HEK293 (cell line): Measurements from ENCODE around the gene RUFY1.
"Not testable (repeated sequence)": the region's sequence is repeated elsewhere in the genome, so short reads cannot be mapped to it uniquely, and the experiment has no call there.

Experiments
- CTCF ChIA-PET: fragments of 350-600 bp; formaldehyde crosslinking; extraction: SDS; loops from one replicate; lab custom pipeline; 2021; ENCODE audit warnings: antibody characterized with exemption; lab: Yijun Ruan, JAX
- POLR2A ChIA-PET: fragments of 300-600 bp; formaldehyde crosslinking; extraction: SDS; loops from one replicate; lab custom pipeline; 2020; ENCODE audit warnings: antibody characterized with exemption, inconsistent platforms; lab: Yijun Ruan, JAX
- H3K27ac ChIP-seq: fragments of 200-500 bp; sonication (Bioruptor generic); 2 replicates; pipeline ENCODE4 v1.5.1; 2014; ENCODE audit warnings: low read depth, low read length, control low read depth, inconsistent platforms; ENCODE audit errors: extremely low read depth
- H3K36me3 ChIP-seq, 2 experiments: fragments of 200-500 bp in 1 of 2; sonication (Bioruptor generic) in 1 of 2; 1 replicate in 1 of 2; 2 replicates in 1 of 2; pipeline ENCODE4 v1.5.1; 2014 to 2017; ENCODE audit warnings: inconsistent platforms in 2 of 2, low read length in 2 of 2; ENCODE audit not compliant: control insufficient read depth in 2 of 2, insufficient read depth in 1 of 2
- H3K4me1 ChIP-seq: fragments of 200-500 bp; sonication (Bioruptor generic); 2 replicates; pipeline ENCODE4 v1.5.1; 2014; ENCODE audit warnings: mild to moderate bottlenecking, low read length, inconsistent platforms; ENCODE audit not compliant: control insufficient read depth, insufficient read depth
- H3K4me3 ChIP-seq: 2 replicates; pipeline ENCODE4 v1.5.1; 2011; ENCODE audit warnings: low read depth, mild to moderate bottlenecking, control low read depth, low read length, moderate library complexity
- H3K9me3 ChIP-seq: fragments of 200-500 bp; sonication (Bioruptor generic); 2 replicates; pipeline ENCODE4 v1.5.1; 2014; ENCODE audit warnings: low read depth, low read length, inconsistent platforms; ENCODE audit not compliant: control insufficient read depth, insufficient read depth
- GFI1B ChIP-seq: fragments of 450-650 bp; formaldehyde crosslinking; IDR thresholded peaks from 2 replicates; pipeline ENCODE4 v1.5.1; 2016; ENCODE audit warnings: missing biosample characterization, missing genetic modification characterization
- KLF16 ChIP-seq: fragments of 450-650 bp; formaldehyde crosslinking; IDR thresholded peaks from 2 replicates; pipeline ENCODE4 v1.5.1; 2017; ENCODE audit warnings: missing biosample characterization, missing genetic modification characterization
- MZF1 ChIP-seq: fragments of 450-650 bp; formaldehyde crosslinking; IDR thresholded peaks from 2 replicates; pipeline ENCODE4 v1.5.1; 2017; ENCODE audit warnings: missing biosample characterization, missing genetic modification characterization, borderline replicate concordance
- SCRT1 ChIP-seq: fragments of 450-650 bp; formaldehyde crosslinking; IDR thresholded peaks from 2 replicates; pipeline ENCODE4 v1.5.1; 2016; ENCODE audit warnings: missing biosample characterization, missing genetic modification characterization, borderline replicate concordance
- SCRT2 ChIP-seq: fragments of 450-650 bp; formaldehyde crosslinking; IDR thresholded peaks from 2 replicates; pipeline ENCODE4 v1.5.1; 2016; ENCODE audit warnings: missing biosample characterization, missing genetic modification characterization
- ZNF184 ChIP-seq: fragments of 450-650 bp; IDR thresholded peaks from 2 replicates; pipeline ENCODE4 v1.5.1; 2018; ENCODE audit warnings: missing biosample characterization, mild to moderate bottlenecking, missing genetic modification characterization
- ZNF341 ChIP-seq: fragments of 450-650 bp; formaldehyde crosslinking; IDR thresholded peaks from 2 replicates; pipeline ENCODE4; 2016; ENCODE audit warnings: low read depth, missing biosample characterization, missing genetic modification characterization
- ZNF394 ChIP-seq: fragments of 450-650 bp; formaldehyde crosslinking; IDR thresholded peaks from 2 replicates; pipeline ENCODE4 v1.5.1; 2016; ENCODE audit warnings: missing biosample characterization, missing genetic modification characterization, mild to moderate bottlenecking, moderate library complexity, borderline replicate concordance
- ZNF561 ChIP-seq: fragments of 450-650 bp; IDR thresholded peaks from 2 replicates; pipeline ENCODE4 v1.5.1; 2018; ENCODE audit warnings: missing biosample characterization, missing genetic modification characterization, borderline replicate concordance
- ZNF670 ChIP-seq: fragments of 450-650 bp; formaldehyde crosslinking; IDR thresholded peaks from 2 replicates; pipeline ENCODE4 v1.5.1; 2016; ENCODE audit warnings: missing biosample characterization, missing genetic modification characterization, low read depth
- TF ChIP-seq, protein P1 (sequence below): fragments of 450-650 bp; formaldehyde crosslinking; IDR thresholded peaks from 2 replicates; pipeline ENCODE4 v1.5.0; 2017; ENCODE audit warnings: missing biosample characterization, missing genetic modification characterization, borderline replicate concordance
- TF ChIP-seq, protein P2 (sequence below): fragments of 450-650 bp; formaldehyde crosslinking; IDR thresholded peaks from 2 replicates; pipeline ENCODE4 v1.5.1; 2016; ENCODE audit warnings: missing biosample characterization, missing genetic modification characterization
- TF ChIP-seq, protein P3 (sequence below): fragments of 450-650 bp; formaldehyde crosslinking; IDR thresholded peaks from 2 replicates; pipeline ENCODE4 v1.5.1; 2016; ENCODE audit warnings: missing biosample characterization, missing genetic modification characterization
- TF ChIP-seq, protein P4 (sequence below): fragments of 450-650 bp; formaldehyde crosslinking; IDR thresholded peaks from 2 replicates; pipeline ENCODE4 v1.5.1; 2016; ENCODE audit warnings: missing biosample characterization, missing genetic modification characterization, low read depth

The RUFY1 gene

DNA sequence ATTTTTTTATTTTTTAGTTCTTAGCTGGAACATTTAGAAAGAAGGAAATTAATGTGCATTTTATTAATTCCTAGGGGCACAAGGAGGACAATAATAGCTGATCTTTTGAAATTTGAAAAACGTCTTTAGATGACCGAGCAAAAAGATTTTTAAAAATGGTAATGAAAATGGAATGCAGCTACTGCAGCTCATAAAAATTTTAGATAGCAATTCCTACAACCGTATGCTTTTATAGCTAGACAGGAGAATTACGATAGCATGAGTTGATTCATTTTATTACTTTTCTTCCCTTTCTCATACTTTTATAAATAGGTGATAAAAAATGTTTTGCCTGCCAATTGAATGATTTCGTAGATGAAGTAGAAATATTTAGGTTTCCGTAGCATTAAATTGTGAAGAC lies 13.7 kb upstream of the RUFY1 start:
- POLR2A ChIA-PET: interaction anchor here (0.7 kb wide), 1 partner anchor 601 kb away, joined by 4 read pairs; no protein-coding TSS in a partner anchor
- Histone ChIP-seq H3K36me3 (no peaks in the 10 kb centered on the region), H3K4me3 (no peak overlapping the region), H3K4me1 (peaks cover 5% of the 10 kb centered on the region), H3K9me3 (no peaks in the 10 kb centered on the region), H3K27ac (no peak overlapping the region)
- CTCF ChIA-PET: interaction anchor here (0.6 to 0.7 kb wide), 3 partner anchors 23 to 987 kb away, joined by 3 read pairs; no protein-coding TSS in a partner anchor
- TF ChIP-seq, protein P1, sequence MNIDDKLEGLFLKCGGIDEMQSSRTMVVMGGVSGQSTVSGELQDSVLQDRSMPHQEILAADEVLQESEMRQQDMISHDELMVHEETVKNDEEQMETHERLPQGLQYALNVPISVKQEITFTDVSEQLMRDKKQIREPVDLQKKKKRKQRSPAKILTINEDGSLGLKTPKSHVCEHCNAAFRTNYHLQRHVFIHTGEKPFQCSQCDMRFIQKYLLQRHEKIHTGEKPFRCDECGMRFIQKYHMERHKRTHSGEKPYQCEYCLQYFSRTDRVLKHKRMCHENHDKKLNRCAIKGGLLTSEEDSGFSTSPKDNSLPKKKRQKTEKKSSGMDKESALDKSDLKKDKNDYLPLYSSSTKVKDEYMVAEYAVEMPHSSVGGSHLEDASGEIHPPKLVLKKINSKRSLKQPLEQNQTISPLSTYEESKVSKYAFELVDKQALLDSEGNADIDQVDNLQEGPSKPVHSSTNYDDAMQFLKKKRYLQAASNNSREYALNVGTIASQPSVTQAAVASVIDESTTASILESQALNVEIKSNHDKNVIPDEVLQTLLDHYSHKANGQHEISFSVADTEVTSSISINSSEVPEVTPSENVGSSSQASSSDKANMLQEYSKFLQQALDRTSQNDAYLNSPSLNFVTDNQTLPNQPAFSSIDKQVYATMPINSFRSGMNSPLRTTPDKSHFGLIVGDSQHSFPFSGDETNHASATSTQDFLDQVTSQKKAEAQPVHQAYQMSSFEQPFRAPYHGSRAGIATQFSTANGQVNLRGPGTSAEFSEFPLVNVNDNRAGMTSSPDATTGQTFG (tag by site-specific recombination): no peak
- TF ChIP-seq ZNF670 (tag by site-specific recombination) (no peak), MZF1 (tag by site-specific recombination) (no peak), ZNF341 (tag by site-specific recombination) (no peak), ZNF561 (tag by site-specific recombination) (no peak)
- TF ChIP-seq, protein P2, sequence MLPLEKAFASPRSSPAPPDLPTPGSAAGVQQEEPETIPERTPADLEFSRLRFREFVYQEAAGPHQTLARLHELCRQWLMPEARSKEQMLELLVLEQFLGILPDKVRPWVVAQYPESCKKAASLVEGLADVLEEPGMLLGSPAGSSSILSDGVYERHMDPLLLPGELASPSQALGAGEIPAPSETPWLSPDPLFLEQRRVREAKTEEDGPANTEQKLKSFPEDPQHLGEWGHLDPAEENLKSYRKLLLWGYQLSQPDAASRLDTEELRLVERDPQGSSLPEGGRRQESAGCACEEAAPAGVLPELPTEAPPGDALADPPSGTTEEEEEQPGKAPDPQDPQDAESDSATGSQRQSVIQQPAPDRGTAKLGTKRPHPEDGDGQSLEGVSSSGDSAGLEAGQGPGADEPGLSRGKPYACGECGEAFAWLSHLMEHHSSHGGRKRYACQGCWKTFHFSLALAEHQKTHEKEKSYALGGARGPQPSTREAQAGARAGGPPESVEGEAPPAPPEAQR (tag by site-specific recombination): no peak
- TF ChIP-seq, all 188 proteins: peak for 0

DNA sequence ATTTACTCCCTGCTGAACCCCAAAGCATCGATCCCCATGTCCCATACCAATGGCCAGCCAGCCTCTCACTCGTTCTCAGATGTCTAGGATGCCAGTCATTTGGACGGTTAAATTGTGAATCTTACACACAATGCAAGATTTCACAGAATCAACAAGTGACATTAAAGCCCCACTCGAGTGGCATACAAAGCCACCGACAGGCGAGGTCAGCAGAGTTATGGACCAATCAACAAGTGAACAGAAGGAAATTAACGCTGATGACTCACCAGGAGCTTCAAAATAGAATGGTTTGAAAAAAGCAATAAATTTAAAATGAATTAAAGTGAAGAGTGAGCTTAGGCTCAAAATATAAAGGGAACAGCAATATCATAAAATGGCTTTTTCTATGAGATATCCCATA lies 8.2 kb upstream of the RUFY1 start:
- peak; percentile 66 for TF ChIP-seq SCRT1 (tag by site-specific recombination)
- TF ChIP-seq, protein P3, sequence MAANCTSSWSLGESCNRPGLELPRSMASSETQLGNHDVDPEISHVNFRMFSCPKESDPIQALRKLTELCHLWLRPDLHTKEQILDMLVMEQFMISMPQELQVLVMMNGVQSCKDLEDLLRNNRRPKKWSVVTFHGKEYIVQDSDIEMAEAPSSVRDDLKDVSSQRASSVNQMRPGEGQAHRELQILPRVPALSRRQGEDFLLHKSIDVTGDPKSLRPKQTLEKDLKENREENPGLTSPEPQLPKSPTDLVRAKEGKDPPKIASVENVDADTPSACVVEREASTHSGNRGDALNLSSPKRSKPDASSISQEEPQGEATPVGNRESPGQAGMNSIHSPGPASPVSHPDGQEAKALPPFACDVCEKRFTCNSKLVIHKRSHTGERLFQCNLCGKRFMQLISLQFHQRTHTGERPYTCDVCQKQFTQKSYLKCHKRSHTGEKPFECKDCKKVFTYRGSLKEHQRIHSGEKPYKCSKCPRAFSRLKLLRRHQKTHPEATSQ: no peak
- TF ChIP-seq SCRT2 (tag by site-specific recombination): peak; percentile 96
- 0 out of 2 replicates have a peak, but pooled peaks have one; percentile 8 for TF ChIP-seq ZNF184 (tag by site-specific recombination)
- TF ChIP-seq, all 188 proteins: peak for 3

DNA sequence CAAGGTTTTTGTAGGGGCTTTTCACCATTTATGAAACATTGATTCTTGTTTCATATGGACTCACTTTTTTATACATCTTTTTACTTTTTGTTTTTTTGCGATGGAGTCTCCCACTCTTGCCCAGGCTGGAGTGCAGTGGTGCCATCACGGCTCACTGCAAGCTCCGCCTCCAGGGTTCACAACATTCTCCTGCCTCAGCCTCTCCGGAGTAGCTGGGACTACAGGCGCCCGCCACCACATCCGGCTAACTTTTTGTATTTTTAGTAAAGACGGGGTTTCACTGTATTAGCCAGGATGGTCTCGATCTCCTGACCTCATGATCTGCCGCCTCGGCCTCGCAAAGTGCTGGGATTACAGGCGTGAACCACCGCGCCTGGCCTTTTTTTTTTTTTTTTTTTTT lies 7.1 kb upstream of the RUFY1 start:
- H3K36me3 ChIP-seq, H3K4me3 ChIP-seq, POLR2A ChIA-PET, H3K27ac ChIP-seq, H3K9me3 ChIP-seq, CTCF ChIA-PET, H3K4me1 ChIP-seq: not testable (repeated sequence)
- peak; percentile 16; the same call in 1 of the 2 replicates for TF ChIP-seq ZNF394 (tag by site-specific recombination)

More for the DNA sequence above, 8.2 kb upstream of the RUFY1 start:
- Histone ChIP-seq H3K4me1 (no peaks in the 10 kb centered on the region), H3K27ac (no peak overlapping the region), H3K9me3 (no peaks in the 10 kb centered on the region), H3K4me3 (no peak overlapping the region), H3K36me3 (no peaks in the 10 kb centered on the region)
- CTCF ChIA-PET: interaction anchor here (0.7 kb wide), 1 partner anchor 276 kb away, joined by 3 read pairs; no protein-coding TSS in a partner anchor
- POLR2A ChIA-PET: no interaction called here

DNA sequence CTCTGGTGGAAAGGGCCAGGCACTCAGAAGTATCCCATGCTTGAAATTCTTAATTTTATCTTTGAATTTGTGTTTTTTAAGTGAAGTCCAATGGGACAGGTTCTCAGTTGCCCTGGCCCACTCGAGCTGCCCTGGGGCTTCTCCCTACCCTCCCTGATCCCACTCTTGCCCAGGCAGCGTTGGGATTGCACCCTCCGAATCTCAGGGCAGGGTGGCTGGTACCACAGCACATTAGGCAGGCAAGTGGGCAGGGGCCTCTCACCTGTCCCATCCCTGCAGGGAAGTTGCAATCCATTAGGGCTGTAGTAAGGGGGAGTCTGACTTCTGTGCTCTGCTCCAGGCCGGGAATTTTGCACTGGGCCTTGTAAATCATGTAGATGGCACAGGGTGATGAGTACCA lies 2.7 kb downstream of the RUFY1 start:
- TF ChIP-seq GFI1B (no peak), KLF16 (tag by site-specific recombination) (no peak), SCRT2 (tag by site-specific recombination) (no peak)
- TF ChIP-seq, protein P1 (tag by site-specific recombination): no peak
- TF ChIP-seq, protein P4, sequence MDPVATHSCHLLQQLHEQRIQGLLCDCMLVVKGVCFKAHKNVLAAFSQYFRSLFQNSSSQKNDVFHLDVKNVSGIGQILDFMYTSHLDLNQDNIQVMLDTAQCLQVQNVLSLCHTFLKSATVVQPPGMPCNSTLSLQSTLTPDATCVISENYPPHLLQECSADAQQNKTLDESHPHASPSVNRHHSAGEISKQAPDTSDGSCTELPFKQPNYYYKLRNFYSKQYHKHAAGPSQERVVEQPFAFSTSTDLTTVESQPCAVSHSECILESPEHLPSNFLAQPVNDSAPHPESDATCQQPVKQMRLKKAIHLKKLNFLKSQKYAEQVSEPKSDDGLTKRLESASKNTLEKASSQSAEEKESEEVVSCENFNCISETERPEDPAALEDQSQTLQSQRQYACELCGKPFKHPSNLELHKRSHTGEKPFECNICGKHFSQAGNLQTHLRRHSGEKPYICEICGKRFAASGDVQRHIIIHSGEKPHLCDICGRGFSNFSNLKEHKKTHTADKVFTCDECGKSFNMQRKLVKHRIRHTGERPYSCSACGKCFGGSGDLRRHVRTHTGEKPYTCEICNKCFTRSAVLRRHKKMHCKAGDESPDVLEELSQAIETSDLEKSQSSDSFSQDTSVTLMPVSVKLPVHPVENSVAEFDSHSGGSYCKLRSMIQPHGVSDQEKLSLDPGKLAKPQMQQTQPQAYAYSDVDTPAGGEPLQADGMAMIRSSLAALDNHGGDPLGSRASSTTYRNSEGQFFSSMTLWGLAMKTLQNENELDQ (tag by site-specific recombination): no peak
- POLR2A ChIA-PET: interaction anchor here (2.7 kb wide), 1 partner anchor 70 kb away, joined by 20 read pairs; the partner anchor contains the start of gene HNRNPH1
- Histone ChIP-seq H3K9me3 (no peaks in the 10 kb centered on the region), H3K36me3 (no peaks in the 10 kb centered on the region; a peak in 1 of 3 replicates), H3K4me3 (no peak overlapping the region), H3K4me1 (peaks cover 3% of the 10 kb centered on the region; the same call in 1 of the 2 replicates), H3K27ac (no peak overlapping the region)
- CTCF ChIA-PET: no interaction called here
